ES-I3 (cell line): ENCODE measurements around the gene SETDB1.
"Not testable (repeated sequence)": the region's sequence is repeated elsewhere in the genome, so short reads cannot be mapped to it uniquely, and the experiment has no call there.

Experiments
- H3K36me3 ChIP-seq: 2 replicates; pipeline ENCODE4 v1.6.1; 2013; ENCODE audit warnings: mild to moderate bottlenecking, low read length, control low read depth, moderate library complexity; ENCODE audit not compliant: insufficient read depth
- H3K4me1 ChIP-seq: 2 replicates; pipeline ENCODE4 v1.6.1; 2013; ENCODE audit warnings: mild to moderate bottlenecking, control low read depth, low read length; ENCODE audit not compliant: insufficient read depth
- H3K9ac ChIP-seq: 2 replicates; pipeline ENCODE4 v1.6.1; 2013; ENCODE audit warnings: low read depth, mild to moderate bottlenecking, low read length, moderate library complexity
- H3K9me3 ChIP-seq: 2 replicates; pipeline ENCODE4 v1.6.1; 2013; ENCODE audit warnings: mild to moderate bottlenecking, low read length, moderate library complexity; ENCODE audit not compliant: control insufficient read depth, insufficient read depth

The SETDB1 gene

GRCh38 chr1:150926097-150926741, at the start of gene SETDB1:
Gene SETDB1 (plus strand): TSS chr1:150926363. CDS start chr1:150927715, 1,352 bp downstream.
- Histone ChIP-seq H3K4me1 (peaks cover 4% of the 10 kb centered on the region), H3K36me3 (peaks cover 18% of the 10 kb centered on the region), H3K9ac (peak within 1 kb of the TSS; percentile 90), H3K9me3 (0 out of 2 replicates have a peak, but pooled peaks cover 4% of the 10 kb centered on the region)

GRCh38 chr1:150878931-150879330, 47.2 kb upstream of the SETDB1 start:
- not testable (repeated sequence) for H3K9me3 ChIP-seq, H3K9ac ChIP-seq, H3K36me3 ChIP-seq
- H3K4me1 ChIP-seq, result peaks cover 12% of the 10 kb centered on the region

GRCh38 chr1:150881331-150882070, 44.7 kb upstream of the SETDB1 start:
- Histone ChIP-seq H3K9ac (no peak overlapping the region), H3K9me3 (no peaks in the 10 kb centered on the region), H3K36me3 (no peaks in the 10 kb centered on the region), H3K4me1 (no peaks in the 10 kb centered on the region)

- not testable (repeated sequence) for H3K36me3 ChIP-seq, H3K9me3 ChIP-seq, H3K9ac ChIP-seq, H3K4me1 ChIP-seq
Measured at GRCh38 chr1:150883121-150883520, 43.0 kb upstream of the SETDB1 start.

- Histone ChIP-seq H3K36me3 (no peaks in the 10 kb centered on the region), H3K9me3 (no peaks in the 10 kb centered on the region), H3K4me1 (no peaks in the 10 kb centered on the region), H3K9ac (no peak within 1 kb of the TSS)
Measured at GRCh38 chr1:150887018-150887417, 39.1 kb upstream of the SETDB1 start, which contains the start of gene CTXND2. Gene CTXND2 (plus strand): TSS chr1:150887136. CDS start chr1:150912315, 25,179 bp downstream.

- H3K9me3 ChIP-seq, result no peaks in the 10 kb centered on the region
Measured at GRCh38 chr1:150888727-150889126, 37.4 kb upstream of the SETDB1 start.

GRCh38 chr1:150890033-150890416, 36.1 kb upstream of the SETDB1 start:
- no peaks in the 10 kb centered on the region for H3K9me3 ChIP-seq
- H3K4me1 ChIP-seq, result no peaks in the 10 kb centered on the region
- H3K36me3 ChIP-seq, result no peaks in the 10 kb centered on the region
- H3K9ac ChIP-seq, result no peak overlapping the region

More at GRCh38 chr1:150888727-150889126, 37.4 kb upstream of the SETDB1 start:
- Histone ChIP-seq H3K4me1 (no peaks in the 10 kb centered on the region), H3K36me3 (no peaks in the 10 kb centered on the region), H3K9ac (no peak overlapping the region)

GRCh38 chr1:150893336-150893913, 32.7 kb upstream of the SETDB1 start:
- H3K9ac ChIP-seq, result no peak overlapping the region
- no peaks in the 10 kb centered on the region for H3K9me3 ChIP-seq
- no peaks in the 10 kb centered on the region for H3K36me3 ChIP-seq
- H3K4me1 ChIP-seq, result no peaks in the 10 kb centered on the region

- Histone ChIP-seq H3K9me3 (no peaks in the 10 kb centered on the region), H3K4me1 (no peaks in the 10 kb centered on the region), H3K9ac (no peak overlapping the region), H3K36me3 (no peaks in the 10 kb centered on the region)
Measured at GRCh38 chr1:150895618-150896017, 30.5 kb upstream of the SETDB1 start.

GRCh38 chr1:150899795-150900194, 26.4 kb upstream of the SETDB1 start:
- H3K36me3 ChIP-seq, H3K4me1 ChIP-seq, H3K9me3 ChIP-seq, H3K9ac ChIP-seq: not testable (repeated sequence)

- H3K36me3 ChIP-seq, result no peaks in the 10 kb centered on the region
- no peak overlapping the region for H3K9ac ChIP-seq
- H3K4me1 ChIP-seq, result no peaks in the 10 kb centered on the region
- no peaks in the 10 kb centered on the region for H3K9me3 ChIP-seq
Measured at GRCh38 chr1:150902346-150902745, 23.8 kb upstream of the SETDB1 start.

- no peaks in the 10 kb centered on the region for H3K36me3 ChIP-seq
- H3K4me1 ChIP-seq, result no peaks in the 10 kb centered on the region
- H3K9me3 ChIP-seq, result no peaks in the 10 kb centered on the region
- no peak overlapping the region for H3K9ac ChIP-seq
Measured at GRCh38 chr1:150902751-150903150, 23.4 kb upstream of the SETDB1 start.

- H3K36me3 ChIP-seq, result no peaks in the 10 kb centered on the region
- no peak overlapping the region for H3K9ac ChIP-seq
- H3K4me1 ChIP-seq, result no peaks in the 10 kb centered on the region
- no peaks in the 10 kb centered on the region; the same call in 1 of the 2 replicates for H3K9me3 ChIP-seq
Measured at GRCh38 chr1:150905301-150905700, 20.9 kb upstream of the SETDB1 start.

- no peak overlapping the region for H3K9ac ChIP-seq
- no peaks in the 10 kb centered on the region; the same call in 1 of the 2 replicates for H3K9me3 ChIP-seq
- H3K4me1 ChIP-seq, result no peaks in the 10 kb centered on the region
- no peaks in the 10 kb centered on the region for H3K36me3 ChIP-seq
Measured at GRCh38 chr1:150906329-150906728, 19.8 kb upstream of the SETDB1 start.

- Histone ChIP-seq H3K9me3 (no peaks in the 10 kb centered on the region; the same call in 1 of the 2 replicates), H3K9ac (no peak overlapping the region), H3K36me3 (no peaks in the 10 kb centered on the region), H3K4me1 (no peaks in the 10 kb centered on the region)
Measured at GRCh38 chr1:150906813-150907212, 19.4 kb upstream of the SETDB1 start.
